Epithelial cell of esophagus (primary cell): ENCODE data around the gene SLC6A6.
"Not testable (repeated sequence)": the region's sequence is repeated elsewhere in the genome, so short reads cannot be mapped to it uniquely, and the experiment has no call there.

ENCODE experiments used
- DNase-seq: peaks from one replicate; pipeline ENCODE4 v3.0.0; 2010; ENCODE audit warnings: low read depth
- H3K4me3 ChIP-seq: 2 replicates; pipeline ENCODE4 v1.5.1; 2011; ENCODE audit warnings: mild to moderate bottlenecking, low read length, control low read depth
- CTCF ChIP-seq: IDR thresholded peaks from 2 replicates; pipeline ENCODE4 v1.5.1; 2011; ENCODE audit warnings: low read depth, mild to moderate bottlenecking, low read length, control low read depth, inconsistent platforms; ENCODE audit not compliant: insufficient read depth; ENCODE audit errors: missing control alignments

Gene SLC6A6

GRCh38 chr3:14404631-14405359 is 2.4 kb downstream of the SLC6A6 start:
- DNase-seq, result no peak
- H3K4me3 ChIP-seq, result no peak overlapping the region
- no peak for TF ChIP-seq CTCF

GRCh38 chr3:14405360-14406238 is 3.2 kb downstream of the SLC6A6 start:
- no peak for TF ChIP-seq CTCF
- no peak overlapping the region for H3K4me3 ChIP-seq
- DNase-seq, result no peak

GRCh38 chr3:14406336-14406735 is 3.9 kb downstream of the SLC6A6 start:
- DNase-seq, result no peak
- H3K4me3 ChIP-seq, result no peak overlapping the region
- no peak for TF ChIP-seq CTCF

GRCh38 chr3:14406766-14407165 is 4.4 kb downstream of the SLC6A6 start:
- H3K4me3 ChIP-seq, result no peak overlapping the region
- no peak for TF ChIP-seq CTCF

GRCh38 chr3:14407203-14407602 is 4.8 kb downstream of the SLC6A6 start:
- no peak for TF ChIP-seq CTCF
- H3K4me3 ChIP-seq, result no peak overlapping the region
- DNase-seq, result no peak

More at GRCh38 chr3:14406766-14407165, 4.4 kb downstream of the SLC6A6 start:
- no peak for DNase-seq

GRCh38 chr3:14409779-14410063 is 7.3 kb downstream of the SLC6A6 start:
- not testable (repeated sequence) for H3K4me3 ChIP-seq, DNase-seq

- TF ChIP-seq CTCF, result no peak
- no peak overlapping the region for H3K4me3 ChIP-seq
- no peak for DNase-seq
These were observed 7.7 kb downstream of the SLC6A6 start for GRCh38 chr3:14410106-14410502.
